ENCODE measurements around the gene RPP25L. TPM values are rescaled to one million over a fixed set of nuclear protein-coding genes. Genes with fewer than 3 reads are reported as not detected.

The RPP25L gene
- total RNA-seq, 4 donors from 2014 or later: 28.9 to 83.5 (median 54.8) TPM

GRCh38 chr9:34624475-34625185 is 12.7 kb upstream of the RPP25L start:
- no peak for DNase-seq
- Histone ChIP-seq H3K36me3 (no peaks in the 10 kb centered on the region), H3K4me1 (peaks cover 0 to 21% (median 12%) of the 10 kb centered on the region in 4 donors), H3K9me3 (no peaks in the 10 kb centered on the region), H3K4me3 (no peak overlapping the region), H3K27ac (no peak overlapping the region), H3K27me3 (peaks cover 3 to 59% of the 10 kb centered on the region in 2 donors)
- TF ChIP-seq CTCF (IDR thresholded peaks at IDR 0.05) (no peak), POLR2A (IDR thresholded peaks at IDR 0.05) (no peak)

DNA sequence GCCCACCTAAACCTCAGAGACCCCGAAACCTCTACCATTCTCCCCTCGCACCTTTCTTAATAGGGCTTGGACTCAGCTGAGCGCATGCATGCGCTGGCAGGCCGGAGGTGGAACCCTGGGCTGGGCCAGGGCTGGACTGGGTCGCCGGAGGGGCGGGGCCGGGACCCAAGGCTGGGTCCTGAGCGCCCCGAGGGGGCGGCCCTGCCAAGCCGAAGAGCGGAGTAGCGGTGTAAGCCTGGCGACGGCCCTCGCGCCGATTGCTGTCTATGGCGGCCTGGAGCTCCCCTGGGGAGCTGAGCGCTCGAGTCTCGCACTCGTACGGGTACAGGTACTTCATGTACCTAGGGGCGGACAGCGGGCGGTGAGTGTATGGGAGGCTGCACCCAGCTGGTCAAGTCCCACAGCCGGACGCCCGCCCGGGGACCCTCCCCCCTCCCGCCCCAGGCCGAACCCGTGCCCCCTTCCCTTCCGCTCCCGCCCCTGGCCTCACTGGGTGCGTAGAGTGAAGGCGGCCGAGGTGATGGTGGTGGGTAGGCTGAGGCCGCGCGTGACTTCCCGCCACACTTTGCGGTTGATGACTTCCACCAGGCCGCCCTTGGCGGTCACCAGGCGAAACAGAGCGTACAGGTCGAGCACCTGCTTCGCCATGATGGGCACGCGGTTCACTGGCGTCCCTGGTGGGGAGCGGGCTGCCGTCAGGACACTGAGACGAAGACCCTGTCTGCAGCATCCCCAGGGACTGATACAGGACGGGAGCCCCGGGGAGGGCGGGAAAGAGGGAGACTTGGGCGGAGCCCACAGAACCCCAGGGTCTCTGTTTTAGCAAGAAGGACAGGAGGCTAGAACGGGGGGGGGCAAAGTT is 11.7 kb upstream of the RPP25L start:
- H3K4me1 ChIP-seq: peaks cover 3 to 15% (median 9%) of the 10 kb centered on the region in 4 donors
- peaks cover 0 to under 1% (median 0%) of the 10 kb centered on the region in 3 donors for H3K36me3 ChIP-seq
- H3K9me3 ChIP-seq: no peaks in the 10 kb centered on the region
- TF ChIP-seq CTCF (IDR thresholded peaks at IDR 0.05) (no peak), POLR2A (IDR thresholded peaks at IDR 0.05) (no peak)
- no peak for DNase-seq
- H3K27me3 ChIP-seq: peaks cover 3 to 51% of the 10 kb centered on the region in 2 donors
- H3K27ac ChIP-seq: no peak overlapping the region
- H3K4me3 ChIP-seq: no peak overlapping the region

GRCh38 chr9:34620061-34620994 is 8.4 kb upstream of the RPP25L start, which contains the start of gene DCTN3:
DCTN3 (minus strand) TSS chr9:34620495; CDS start chr9:34620464, 31 bp downstream.
- Histone ChIP-seq H3K27ac (peak within 1 kb of the TSS in 3 of 4 donors; percentile 37 to 61 (median 40)), H3K4me1 (peaks cover 3 to 10% (median 7%) of the 10 kb centered on the region in 4 donors), H3K4me3 (peak within 1 kb of the TSS; percentile 58 to 73 (median 70)), H3K36me3 (peaks cover 0 to 32% (median 0%) of the 10 kb centered on the region in 3 donors), H3K27me3 (peaks cover 3 to 19% of the 10 kb centered on the region in 2 donors), H3K9me3 (no peaks in the 10 kb centered on the region)
- DNase-seq: peak; percentile 91 to 98 (median 96)
- peak; percentile 28 to 49 for TF ChIP-seq POLR2A (IDR thresholded peaks at IDR 0.05)
- TF ChIP-seq CTCF (IDR thresholded peaks at IDR 0.05): no peak

- no peaks in the 10 kb centered on the region for H3K27me3 ChIP-seq
- peaks cover 0 to 49% (median 0%) of the 10 kb centered on the region in 3 donors for H3K36me3 ChIP-seq
- DNase-seq: no peak
- no peaks in the 10 kb centered on the region for H3K9me3 ChIP-seq
- H3K4me3 ChIP-seq: no peak overlapping the region
- no peak for TF ChIP-seq CTCF (IDR thresholded peaks at IDR 0.05)
- TF ChIP-seq POLR2A (IDR thresholded peaks at IDR 0.05): no peak
- peaks cover 0 to 27% (median 7%) of the 10 kb centered on the region in 4 donors for H3K4me1 ChIP-seq
- no peak overlapping the region for H3K27ac ChIP-seq
These were observed 3.2 kb upstream of the RPP25L start for GRCh38 chr9:34615132-34615531.
